OCI-M2 (cell line): ENCODE measurements around the gene C19orf53.

Experiments used
- DNase-seq: peaks from one replicate; lab custom pipeline; 2025; ENCODE audit not compliant: unreplicated experiment; lab: John Stamatoyannopoulos, UW

Gene C19orf53

GRCh38 chr19:13795595-13796300 lies 21.5 kb downstream of the C19orf53 start:
- no peak for DNase-seq

GRCh38 chr19:13796301-13797057 lies 22.2 kb downstream of the C19orf53 start:
- no peak for DNase-seq

GRCh38 chr19:13797058-13797440 lies 22.8 kb downstream of the C19orf53 start:
- no peak for DNase-seq

GRCh38 chr19:13797870-13798269 lies 23.6 kb downstream of the C19orf53 start:
- no peak for DNase-seq

- no peak for DNase-seq
Observed at GRCh38 chr19:13799669-13800068, 25.4 kb downstream of the C19orf53 start.

- DNase-seq: no peak
Observed at GRCh38 chr19:13803038-13803437, 28.8 kb downstream of the C19orf53 start.

- DNase-seq: no peak
Observed at GRCh38 chr19:13804830-13805683, 30.8 kb downstream of the C19orf53 start.

- DNase-seq: no peak
Observed at GRCh38 chr19:13806728-13807127, 32.5 kb downstream of the C19orf53 start.

- DNase-seq: no peak
Observed at GRCh38 chr19:13807421-13808021, 33.3 kb downstream of the C19orf53 start.

GRCh38 chr19:13808856-13809255 lies 34.6 kb downstream of the C19orf53 start:
- DNase-seq: no peak

- no peak for DNase-seq
Observed at GRCh38 chr19:13812544-13812943, 38.3 kb downstream of the C19orf53 start.

GRCh38 chr19:13813147-13813546 lies 38.9 kb downstream of the C19orf53 start:
- no peak for DNase-seq

- no peak for DNase-seq
Observed at GRCh38 chr19:13814550-13814949, 40.3 kb downstream of the C19orf53 start.

- no peak for DNase-seq
Observed at GRCh38 chr19:13817018-13817614, 42.9 kb downstream of the C19orf53 start.

GRCh38 chr19:13817615-13818371 lies 43.5 kb downstream of the C19orf53 start:
- no peak for DNase-seq

GRCh38 chr19:13819238-13819637 lies 45.0 kb downstream of the C19orf53 start:
- no peak for DNase-seq

GRCh38 chr19:13821292-13821691 lies 47.0 kb downstream of the C19orf53 start:
- no peak for DNase-seq

- no peak for DNase-seq
Observed at GRCh38 chr19:13823256-13823655, 49.0 kb downstream of the C19orf53 start.

GRCh38 chr19:13823901-13824300 lies 49.6 kb downstream of the C19orf53 start:
- DNase-seq: no peak

- no peak for DNase-seq
Observed at GRCh38 chr19:13824703-13825102, 50.4 kb downstream of the C19orf53 start.
